Measurements from ENCODE around the gene CD48.

GRCh38 chr1:160670701-160671100, 40.9 kb downstream of the CD48 start:
- no peak for TF ChIP-seq TAF1 (IDR thresholded peaks at IDR 0.05; ENCODE audit: borderline replicate concordance, low read depth, low read length)
- TF ChIP-seq POLR2A (IDR thresholded peaks at IDR 0.05; ENCODE audit: low read depth, low read length), result no peak
